MM.1S (cell line): ENCODE measurements around the gene POLR2C.

Experiments
- CTCF ChIP-seq: fragments of 300-600 bp; sonication (generic); IDR thresholded peaks from 2 replicates; pipeline ENCODE4 v1.5.1; 2016; ENCODE audit warnings: antibody characterized with exemption, low read length, mixed read lengths
- EZH2 ChIP-seq: fragments of 300-600 bp; sonication (generic); optimal IDR thresholded peaks from 2 replicates; pipeline ENCODE3; 2017; ENCODE audit warnings: low read depth, mild to moderate bottlenecking, antibody characterized with exemption, low read length, mixed read lengths
- EZH2phosphoT487 ChIP-seq: fragments of 300-600 bp; sonication (generic); IDR thresholded peaks from 2 replicates; pipeline ENCODE4 v1.6.1; 2018; ENCODE audit warnings: antibody characterized with exemption, low read length

- TF ChIP-seq CTCF, result no peak
- TF ChIP-seq EZH2phosphoT487, result no peak
- TF ChIP-seq EZH2, result no peak
Measured at GRCh38 chr16:57508035-57508425, 45.6 kb downstream of the POLR2C start.
